ENCODE data around the gene ERC2.

DNA sequence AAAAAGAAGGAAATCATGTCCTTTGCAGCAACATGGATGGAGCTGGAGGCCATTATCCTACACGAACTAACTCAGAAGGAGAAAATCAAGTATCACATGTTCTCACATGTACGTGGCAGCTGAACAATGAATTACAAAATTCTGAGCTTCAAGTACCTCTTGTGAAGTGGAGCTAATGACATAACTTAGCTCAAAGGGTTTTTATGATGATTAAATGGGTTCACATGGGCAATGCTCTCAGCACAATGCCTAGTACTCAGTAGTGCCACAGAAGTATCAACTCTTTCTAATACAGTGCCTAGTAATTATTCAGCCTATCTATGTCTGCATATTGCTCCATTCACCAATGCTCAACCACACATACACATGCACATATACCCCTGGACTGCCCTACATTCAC lies 573.7 kb downstream of the ERC2 start:
- TF ChIP-seq CTCF (IDR thresholded peaks at IDR 0.05) (no peak), POLR2A (IDR thresholded peaks at IDR 0.05) (no peak)

All from heart left ventricle (tissue), 13 donors.